Left lung (tissue), 10 donors: ENCODE data around the gene IL27RA. TPM values are rescaled to one million over a fixed set of nuclear protein-coding genes. Genes with fewer than 3 reads are reported as not detected.

Experiments used
- ATAC-seq: fragments of 200-7000 bp; cut with Tn5 transposase; one replicate; pipeline ENCODE4 v1.9.1; 2020; ENCODE audit warnings: moderate library complexity
- DNase-seq, 4 donors: peaks; one replicate each; pipeline ENCODE4 v3.0.0-alpha.2; 2013 to 2020
- H3K27ac ChIP-seq, 2 donors: fragments of 200-600 bp; sonication (generic) in 1 of 2; one replicate each; pipeline versions ENCODE4 v1.5.0 to v1.8.0; 2020 to 2021
- H3K27me3 ChIP-seq, 2 donors: fragments of 200-600 bp; sonication (generic) in 1 of 2; one replicate each; pipeline versions ENCODE4 v1.5.0 to v1.8.0; 2020 to 2021
- H3K36me3 ChIP-seq, 2 donors: fragments of 200-600 bp; sonication (generic) in 1 of 2; one replicate each; pipeline versions ENCODE4 v1.5.0 to v1.8.0; 2020 to 2021
- H3K4me1 ChIP-seq, 2 donors: fragments of 200-600 bp; one replicate each; pipeline ENCODE4 v1.8.0; 2021
- H3K4me3 ChIP-seq, 2 donors: fragments of 200-600 bp; sonication (generic) in 1 of 2; one replicate each; pipeline versions ENCODE4 v1.5.0 to v1.8.0; 2020 to 2021; ENCODE audit warnings: mild to moderate bottlenecking in 1 of 2
- H3K9me3 ChIP-seq, 2 donors: fragments of 200-600 bp; sonication (generic) in 1 of 2; one replicate each; pipeline versions ENCODE4 v1.5.0 to v1.8.0; 2020 to 2021
- intact Hi-C, 2 donors: fragments of 100-400 bp; cut with DNase I; formaldehyde crosslinking; loops; one replicate each; pipeline versions ENCODE4 v1.11.2 to v1.14.2; 2022
- polyA plus RNA-seq, 6 donors: library from polyadenylated mRNA; unstranded; fragments of 120-200 nt; gene quantifications; one replicate each; pipeline ENCODE4 v1.2.1, GENCODE V29; 2013; ENCODE audit not compliant: insufficient read length in 6 of 6
- total RNA-seq, 2 donors: library from RNA; stranded (reverse); fragmentation: NEBNext Ultra II Directional; extraction: Animal tissue kit (Norgen Biotek cat#: 25700); gene quantifications; one replicate each; pipeline ENCODE4 v1.2.1, GENCODE V29; 2021
- TF ChIP-seq, protein P1 (sequence below), 2 donors: fragments of 200-600 bp; sonication (generic) in 1 of 2; IDR thresholded peaks; one replicate each; pipeline versions ENCODE4 v1.5.0 to v1.8.0; 2021; ENCODE audit warnings: antibody characterized with exemption in 2 of 2
- donor health status: DM: no; HTN: yes; CAD: no.
- donor health status: DM: no; HTN: no; CAD: no.

The IL27RA gene
- total and polyA plus RNA-seq, 8 donors: 6.7 to 17.4 (median 8.3) TPM

DNA sequence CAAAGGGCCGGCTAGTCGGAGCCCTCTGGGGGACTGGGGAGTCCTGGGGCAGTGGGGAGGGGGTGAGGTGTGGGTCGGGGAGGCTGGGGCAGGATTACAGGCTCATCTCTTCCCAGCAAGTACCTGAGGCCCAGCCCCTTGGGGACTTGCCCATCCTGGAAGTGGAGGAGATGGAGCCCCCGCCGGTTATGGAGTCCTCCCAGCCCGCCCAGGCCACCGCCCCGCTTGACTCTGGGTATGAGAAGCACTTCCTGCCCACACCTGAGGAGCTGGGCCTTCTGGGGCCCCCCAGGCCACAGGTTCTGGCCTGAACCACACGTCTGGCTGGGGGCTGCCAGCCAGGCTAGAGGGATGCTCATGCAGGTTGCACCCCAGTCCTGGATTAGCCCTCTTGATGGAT, 20.4 kb downstream of the IL27RA start:
- DNase-seq (no peak), ATAC-seq (no peak)
- Histone ChIP-seq H3K36me3 (peaks cover 0 to 49% of the 10 kb centered on the region in 2 donors), H3K9me3 (no peaks in the 10 kb centered on the region), H3K4me3 (no peak overlapping the region), H3K27me3 (peaks cover 0 to 9% of the 10 kb centered on the region in 2 donors), H3K27ac (no peak overlapping the region), H3K4me1 (peaks cover 0 to 1% of the 10 kb centered on the region in 2 donors)
- intact Hi-C loops: no loop called here
- TF ChIP-seq, protein P1, sequence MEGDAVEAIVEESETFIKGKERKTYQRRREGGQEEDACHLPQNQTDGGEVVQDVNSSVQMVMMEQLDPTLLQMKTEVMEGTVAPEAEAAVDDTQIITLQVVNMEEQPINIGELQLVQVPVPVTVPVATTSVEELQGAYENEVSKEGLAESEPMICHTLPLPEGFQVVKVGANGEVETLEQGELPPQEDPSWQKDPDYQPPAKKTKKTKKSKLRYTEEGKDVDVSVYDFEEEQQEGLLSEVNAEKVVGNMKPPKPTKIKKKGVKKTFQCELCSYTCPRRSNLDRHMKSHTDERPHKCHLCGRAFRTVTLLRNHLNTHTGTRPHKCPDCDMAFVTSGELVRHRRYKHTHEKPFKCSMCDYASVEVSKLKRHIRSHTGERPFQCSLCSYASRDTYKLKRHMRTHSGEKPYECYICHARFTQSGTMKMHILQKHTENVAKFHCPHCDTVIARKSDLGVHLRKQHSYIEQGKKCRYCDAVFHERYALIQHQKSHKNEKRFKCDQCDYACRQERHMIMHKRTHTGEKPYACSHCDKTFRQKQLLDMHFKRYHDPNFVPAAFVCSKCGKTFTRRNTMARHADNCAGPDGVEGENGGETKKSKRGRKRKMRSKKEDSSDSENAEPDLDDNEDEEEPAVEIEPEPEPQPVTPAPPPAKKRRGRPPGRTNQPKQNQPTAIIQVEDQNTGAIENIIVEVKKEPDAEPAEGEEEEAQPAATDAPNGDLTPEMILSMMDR (IDR thresholded peaks at IDR 0.05): no peak

DNA sequence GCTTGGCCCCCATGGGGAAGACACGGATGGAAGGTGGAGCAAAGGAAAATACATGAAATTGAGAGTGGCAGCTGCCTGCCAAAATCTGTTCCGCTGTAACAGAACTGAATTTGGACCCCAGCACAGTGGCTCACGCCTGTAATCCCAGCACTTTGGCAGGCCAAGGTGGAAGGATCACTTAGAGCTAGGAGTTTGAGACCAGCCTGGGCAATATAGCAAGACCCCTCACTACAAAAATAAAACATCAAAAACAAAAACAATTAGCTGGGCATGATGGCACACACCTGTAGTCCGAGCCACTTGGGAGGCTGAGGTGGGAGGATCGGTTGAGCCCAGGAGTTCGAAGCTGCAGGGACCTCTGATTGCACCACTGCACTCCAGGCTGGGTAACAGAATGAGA, 20.9 kb downstream of the IL27RA start:
- no peak for ATAC-seq
- Histone ChIP-seq H3K4me3 (no peak overlapping the region), H3K27me3 (peaks cover 0 to 14% of the 10 kb centered on the region in 2 donors), H3K27ac (no peak overlapping the region), H3K36me3 (peaks cover 0 to 49% of the 10 kb centered on the region in 2 donors), H3K4me1 (peaks cover 0 to 5% of the 10 kb centered on the region in 2 donors), H3K9me3 (no peaks in the 10 kb centered on the region)
- TF ChIP-seq, protein P1 (IDR thresholded peaks at IDR 0.05): no peak
- no peak for DNase-seq
- intact Hi-C loops: no loop called here

DNA sequence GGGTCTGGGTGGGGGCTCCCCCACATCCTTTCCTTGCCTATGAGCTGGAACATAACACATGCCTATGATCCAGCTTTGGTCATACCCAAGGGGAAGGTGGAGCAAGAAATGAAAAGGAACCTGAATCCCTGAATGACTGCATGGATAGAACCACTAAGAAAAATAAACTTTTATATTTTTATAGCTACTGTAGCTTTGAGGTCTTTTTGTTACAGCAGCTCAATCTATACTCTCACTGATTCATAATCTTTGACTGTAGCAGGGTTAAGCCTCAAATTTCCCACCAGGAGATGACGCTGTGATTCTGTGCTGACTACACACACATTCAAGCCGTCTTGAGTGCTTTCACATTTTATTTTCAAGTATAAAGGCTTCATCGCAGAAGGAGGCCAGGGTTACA, 21.5 kb downstream of the IL27RA start:
- H3K9me3 ChIP-seq: no peaks in the 10 kb centered on the region
- H3K27ac ChIP-seq: no peak overlapping the region
- no peak overlapping the region for H3K4me3 ChIP-seq
- DNase-seq: no peak
- H3K4me1 ChIP-seq: peaks cover 0 to 10% of the 10 kb centered on the region in 2 donors
- TF ChIP-seq, protein P1 (IDR thresholded peaks at IDR 0.05): no peak
- H3K27me3 ChIP-seq: peaks cover 0 to 19% of the 10 kb centered on the region in 2 donors
- H3K36me3 ChIP-seq: peaks cover 0 to 46% of the 10 kb centered on the region in 2 donors
- ATAC-seq: no peak
- intact Hi-C loops: no loop called here

- Histone ChIP-seq H3K4me1 (peaks cover 0 to 12% of the 10 kb centered on the region in 2 donors), H3K27me3 (peaks cover under 1 to 24% of the 10 kb centered on the region in 2 donors), H3K27ac (no peak overlapping the region), H3K9me3 (no peaks in the 10 kb centered on the region), H3K4me3 (no peak overlapping the region), H3K36me3 (peaks cover 0 to 42% of the 10 kb centered on the region in 2 donors)
- ATAC-seq: no peak
- TF ChIP-seq, protein P1 (IDR thresholded peaks at IDR 0.05): no peak
- no peak for DNase-seq
- intact Hi-C loops: no loop called here
Measured at GRCh38 chr19:14053500-14053899, 21.9 kb downstream of the IL27RA start.

GRCh38 chr19:14054099-14054498, 22.5 kb downstream of the IL27RA start:
- Histone ChIP-seq H3K9me3 (no peaks in the 10 kb centered on the region), H3K36me3 (peaks cover 0 to 40% of the 10 kb centered on the region in 2 donors), H3K4me1 (peaks cover 0 to 18% of the 10 kb centered on the region in 2 donors), H3K27me3 (peaks cover 6 to 30% of the 10 kb centered on the region in 2 donors), H3K4me3 (no peak overlapping the region), H3K27ac (no peak overlapping the region)
- no peak for DNase-seq
- intact Hi-C loops: no loop called here
- TF ChIP-seq, protein P1 (IDR thresholded peaks at IDR 0.05): no peak
- ATAC-seq: no peak
